Stimulated activated CD8-positive, alpha-beta memory T cell treated with anti-CD3 and anti-CD28 coated beads, Interleukin-15, amount 100 ng/mL, for 4 hours (primary cell): ENCODE measurements around the gene CBFB.
"Not testable (repeated sequence)": the region's sequence is repeated elsewhere in the genome, so short reads cannot be mapped to it uniquely, and the experiment has no call there.

Experiments
- DNase-seq, 2 donors: peaks; one replicate each; pipeline ENCODE4 v3.0.0-alpha.2; 2020; ENCODE audit warnings: low read depth in 2 of 2

CBFB gene

GRCh38 chr16:67028696-67029253 lies at the start of gene CBFB:
Gene CBFB (plus strand): TSS chr16:67029149. CDS start chr16:67029408, 259 bp downstream.
- DNase-seq = peak; percentile 83 to 92

- no peak for DNase-seq
These were observed 45.9 kb upstream of the CBFB start for GRCh38 chr16:66983033-66983432.

- DNase-seq = peak; percentile 35 to 47
These were observed 44.0 kb upstream of the CBFB start for GRCh38 chr16:66984892-66985311.

GRCh38 chr16:66986559-66986958 lies 42.4 kb upstream of the CBFB start:
- no peak for DNase-seq

- DNase-seq = no peak
These were observed 40.7 kb upstream of the CBFB start, which contains the start of gene CES4A for GRCh38 chr16:66988197-66988788. Gene CES4A (plus strand): TSS chr16:66988589. CDS start chr16:66988773, 184 bp downstream.

GRCh38 chr16:66991545-66992077 lies 37.3 kb upstream of the CBFB start:
- no peak for DNase-seq

GRCh38 chr16:66993558-66993957 lies 35.4 kb upstream of the CBFB start:
- not testable (repeated sequence) for DNase-seq

- DNase-seq = no peak
These were observed 32.5 kb upstream of the CBFB start for GRCh38 chr16:66996324-66996982.

- no peak for DNase-seq
These were observed 32.0 kb upstream of the CBFB start for GRCh38 chr16:66996983-66997358.

- peak in 1 of 2 donors; percentile 24 for DNase-seq
These were observed 28.3 kb upstream of the CBFB start for GRCh38 chr16:67000384-67001351.

- DNase-seq = no peak
These were observed 27.2 kb upstream of the CBFB start for GRCh38 chr16:67001726-67002125.

GRCh38 chr16:67006930-67007658 lies 21.9 kb upstream of the CBFB start:
- no peak for DNase-seq

GRCh38 chr16:67009158-67009557 lies 19.8 kb upstream of the CBFB start:
- DNase-seq = no peak

GRCh38 chr16:67011274-67011673 lies 17.7 kb upstream of the CBFB start:
- DNase-seq = no peak

GRCh38 chr16:67013233-67013822 lies 15.6 kb upstream of the CBFB start:
- DNase-seq = no peak

- peak; percentile 39 to 47 for DNase-seq
These were observed 14.9 kb upstream of the CBFB start for GRCh38 chr16:67013823-67014633.

- DNase-seq = no peak
These were observed 14.2 kb upstream of the CBFB start for GRCh38 chr16:67014634-67015312.

- DNase-seq = no peak
These were observed 13.6 kb upstream of the CBFB start for GRCh38 chr16:67015313-67015731.

- no peak for DNase-seq
These were observed 12.8 kb upstream of the CBFB start for GRCh38 chr16:67016143-67016542.
